ENCODE measurements around the gene GNAQ.
"Not testable (repeated sequence)": the region's sequence is repeated elsewhere in the genome, so short reads cannot be mapped to it uniquely, and the experiment has no call there.

GNAQ gene

DNA sequence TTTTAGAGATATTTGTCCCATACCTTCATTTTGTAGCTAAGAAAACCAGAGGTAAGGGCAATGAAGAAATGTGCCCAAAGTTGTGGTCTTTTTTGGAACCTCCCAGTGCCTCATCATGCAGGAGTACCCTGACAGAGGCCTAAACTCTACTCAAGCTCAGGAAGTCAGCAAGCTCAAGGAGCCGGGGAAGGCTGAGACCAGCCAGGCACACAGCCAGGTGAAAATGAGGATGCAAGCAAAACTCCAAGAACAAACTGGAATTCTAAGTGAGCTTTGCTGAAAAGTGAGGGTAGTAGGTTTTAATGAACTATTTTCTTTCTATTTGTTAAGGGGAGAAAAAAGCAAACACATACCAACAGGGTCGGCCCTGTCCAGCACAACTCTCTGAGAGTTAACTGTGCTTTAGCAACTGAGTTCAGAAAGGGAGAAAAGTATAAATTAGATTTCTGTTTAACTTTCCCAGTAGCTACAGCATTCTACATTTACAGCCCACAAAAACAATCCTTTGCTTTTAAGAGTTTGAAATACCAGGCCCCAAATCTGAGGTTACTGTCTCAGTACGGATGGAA, 146.4 kb downstream of the GNAQ start:
- ChIA-PET CTCF (interaction anchor here (0.6 to 3.4 kb wide), 7 partner anchors 8 to 52 kb away, joined by 3 to 23 read pairs (median 4); no protein-coding TSS in a partner anchor), POLR2A (no interaction called here)
- no peak overlapping the region for H3K4me3 ChIP-seq (ENCODE audit: control insufficient read depth in 1 of 7, extremely low read depth in 1 of 7, insufficient read depth in 4 of 7, low read depth in 2 of 7, low read length in 6 of 7)
- no peak overlapping the region for H3K27ac ChIP-seq (ENCODE audit: insufficient read depth in 1 of 2, low read depth in 1 of 2, low read length in 2 of 2, poor library complexity in 1 of 2, severe bottlenecking in 2 of 2)
- no peak for DNase-seq
- no peaks in the 10 kb centered on the region for H3K9me3 ChIP-seq (ENCODE audit: control extremely low read depth in 1 of 5, control insufficient read depth in 4 of 5, insufficient read depth in 2 of 5, low read depth in 1 of 5, low read length in 4 of 5)
- H3K36me3 ChIP-seq (ENCODE audit: control insufficient read depth in 4 of 4, insufficient read depth in 4 of 4, low read length in 3 of 4), result peaks cover 0 to 5% (median 1%) of the 10 kb centered on the region in 4 experiments
- 14% methylated on average over 1 of the region's 3 CpGs for WGBS (ENCODE audit: insufficient coverage)
- no peaks in the 10 kb centered on the region for H3K27me3 ChIP-seq (replicated peaks in 2 of 5; ENCODE audit: control insufficient read depth in 4 of 5, insufficient read depth in 5 of 5, low read length in 4 of 5)
- H3K4me1 ChIP-seq (ENCODE audit: control extremely low read depth in 1 of 4, control insufficient read depth in 4 of 4, insufficient read depth in 4 of 4, low read length in 3 of 4), result peaks cover 6 to 31% (median 23%) of the 10 kb centered on the region in 4 experiments

DNA sequence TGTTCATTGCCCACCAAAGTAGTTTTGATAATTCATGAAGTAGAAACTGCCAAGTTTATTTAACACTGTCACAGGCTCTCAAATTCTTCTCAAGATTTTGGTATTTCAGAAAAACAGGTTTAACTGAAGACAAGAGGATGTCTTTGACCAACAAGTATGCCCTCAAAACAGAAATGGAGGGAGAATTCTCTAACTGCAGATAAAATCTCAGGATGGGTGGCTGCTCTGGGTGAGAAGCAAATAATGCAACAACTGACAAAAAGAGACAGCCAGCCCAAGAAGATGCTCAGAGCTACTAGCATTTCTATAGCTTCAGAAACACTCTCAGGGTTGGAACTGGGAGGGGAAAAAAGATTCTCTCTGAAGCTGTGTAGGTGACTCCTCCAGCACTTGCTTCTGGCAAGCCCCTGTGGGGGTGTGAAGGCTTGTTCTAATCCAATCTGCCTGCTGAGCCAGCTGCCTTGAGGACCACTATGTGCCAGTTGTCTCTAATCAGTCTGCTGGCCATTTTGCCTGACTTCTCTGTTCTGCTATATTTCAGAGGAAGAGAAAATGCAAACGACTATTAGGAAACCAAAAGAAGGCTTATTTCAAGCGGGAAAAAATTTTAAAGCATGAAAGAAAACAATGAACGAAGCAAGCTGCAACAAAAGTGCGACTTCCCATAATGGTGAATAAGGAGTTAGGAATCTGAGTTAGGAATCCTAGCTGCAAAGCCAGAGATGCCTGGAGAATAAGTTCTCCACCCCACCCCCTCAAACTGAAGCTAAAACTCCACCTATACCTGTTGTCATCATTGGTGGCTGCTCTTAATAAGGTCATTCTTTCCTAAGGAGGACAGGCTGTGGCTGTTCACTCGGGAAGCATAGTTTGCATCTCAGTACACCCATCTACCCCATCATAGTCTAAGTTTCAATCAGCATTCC, 147.5 kb downstream of the GNAQ start:
- ChIA-PET POLR2A (no interaction called here), CTCF (interaction anchor here (0.8 to 3.4 kb wide), 5 partner anchors 10 to 43 kb away, joined by 3 to 23 read pairs (median 4); no protein-coding TSS in a partner anchor)
- H3K4me1 ChIP-seq (ENCODE audit: control extremely low read depth in 1 of 4, control insufficient read depth in 4 of 4, insufficient read depth in 4 of 4, low read length in 3 of 4), result peaks cover 6 to 34% (median 25%) of the 10 kb centered on the region in 4 experiments
- H3K36me3 ChIP-seq (ENCODE audit: control insufficient read depth in 4 of 4, insufficient read depth in 4 of 4, low read length in 3 of 4), result peaks cover 0 to 5% (median 1%) of the 10 kb centered on the region in 4 experiments
- no peak overlapping the region for H3K4me3 ChIP-seq (ENCODE audit: control insufficient read depth in 1 of 7, extremely low read depth in 1 of 7, insufficient read depth in 4 of 7, low read depth in 2 of 7, low read length in 6 of 7)
- no peak overlapping the region for H3K27ac ChIP-seq (ENCODE audit: insufficient read depth in 1 of 2, low read depth in 1 of 2, low read length in 2 of 2, poor library complexity in 1 of 2, severe bottlenecking in 2 of 2)
- H3K9me3 ChIP-seq (ENCODE audit: control extremely low read depth in 1 of 5, control insufficient read depth in 4 of 5, insufficient read depth in 2 of 5, low read depth in 1 of 5, low read length in 4 of 5), result no peaks in the 10 kb centered on the region
- no peaks in the 10 kb centered on the region for H3K27me3 ChIP-seq (replicated peaks in 2 of 5; ENCODE audit: control insufficient read depth in 4 of 5, insufficient read depth in 5 of 5, low read length in 4 of 5)
- 90% methylated on average over 5 of the region's 5 CpGs for WGBS (ENCODE audit: insufficient coverage)
- no peak for DNase-seq

DNA sequence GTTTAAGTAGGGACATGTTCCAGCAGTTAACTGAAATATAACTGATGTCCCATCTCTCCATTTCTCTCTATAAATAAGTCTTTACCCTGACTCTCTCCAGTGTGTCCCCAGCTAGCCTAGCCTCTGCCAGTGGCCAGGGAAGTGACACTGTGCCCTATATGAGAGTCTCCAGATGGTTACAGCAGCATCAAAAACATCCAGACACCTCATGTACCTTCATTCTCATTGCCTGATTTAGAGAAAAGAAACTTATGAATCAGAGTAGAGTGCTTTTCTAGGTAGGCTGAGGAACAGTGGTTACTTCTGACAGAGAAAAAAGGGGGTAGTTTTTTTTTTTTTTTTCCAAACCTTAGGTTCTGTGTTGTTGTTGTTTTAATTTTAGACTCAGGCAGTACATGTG, 148.5 kb downstream of the GNAQ start:
- POLR2A ChIA-PET, result no interaction called here
- H3K27ac ChIP-seq (ENCODE audit: insufficient read depth in 1 of 2, low read depth in 1 of 2, low read length in 2 of 2, poor library complexity in 1 of 2, severe bottlenecking in 2 of 2), result no peak overlapping the region
- CTCF ChIA-PET, result no interaction called here

DNA sequence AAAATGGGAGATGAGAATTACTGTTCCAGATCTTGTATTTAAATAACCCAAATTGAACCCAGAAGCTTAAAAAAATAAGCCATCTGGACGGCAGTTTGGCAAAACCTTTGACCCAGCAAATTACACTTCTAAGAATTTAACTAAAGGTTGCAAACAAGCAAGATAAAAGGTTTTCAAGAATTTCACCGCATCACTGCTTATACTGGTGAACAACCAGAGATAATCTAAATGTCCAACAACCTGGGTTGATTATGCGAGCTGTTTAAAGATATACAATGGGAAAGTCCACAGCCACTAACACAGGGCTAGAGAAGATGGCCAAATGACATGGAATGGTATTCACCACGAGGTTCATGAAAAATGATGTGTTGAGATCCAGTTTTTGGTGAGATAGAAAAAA, 149.3 kb downstream of the GNAQ start:
- H3K4me3 ChIP-seq (ENCODE audit: control insufficient read depth in 1 of 7, extremely low read depth in 1 of 7, insufficient read depth in 4 of 7, low read depth in 2 of 7, low read length in 6 of 7), result no peak overlapping the region
- no peak for DNase-seq
- H3K27me3 ChIP-seq (replicated peaks in 2 of 5; ENCODE audit: control insufficient read depth in 4 of 5, insufficient read depth in 5 of 5, low read length in 4 of 5), result no peaks in the 10 kb centered on the region
- WGBS (ENCODE audit: insufficient coverage), result 88% methylated on average over 4 of the region's 4 CpGs
- H3K27ac ChIP-seq (ENCODE audit: insufficient read depth in 1 of 2, low read depth in 1 of 2, low read length in 2 of 2, poor library complexity in 1 of 2, severe bottlenecking in 2 of 2), result no peak overlapping the region
- peaks cover 0 to 8% (median 0%) of the 10 kb centered on the region in 4 experiments for H3K36me3 ChIP-seq (ENCODE audit: control insufficient read depth in 4 of 4, insufficient read depth in 4 of 4, low read length in 3 of 4)
- CTCF ChIA-PET, result no interaction called here
- no peaks in the 10 kb centered on the region for H3K9me3 ChIP-seq (ENCODE audit: control extremely low read depth in 1 of 5, control insufficient read depth in 4 of 5, insufficient read depth in 2 of 5, low read depth in 1 of 5, low read length in 4 of 5)
- H3K4me1 ChIP-seq (ENCODE audit: control extremely low read depth in 1 of 4, control insufficient read depth in 4 of 4, insufficient read depth in 4 of 4, low read length in 3 of 4), result peaks cover 6 to 32% (median 24%) of the 10 kb centered on the region in 4 experiments
- POLR2A ChIA-PET, result interaction anchor here (0.6 kb wide), 1 partner anchor 14 kb away, joined by 3 read pairs; no protein-coding TSS in a partner anchor

More for the DNA sequence above, 148.5 kb downstream of the GNAQ start:
- Histone ChIP-seq H3K9me3 (ENCODE audit: control extremely low read depth in 1 of 5, control insufficient read depth in 4 of 5, insufficient read depth in 2 of 5, low read depth in 1 of 5, low read length in 4 of 5) (no peaks in the 10 kb centered on the region), H3K27me3 (replicated peaks in 2 of 5; ENCODE audit: control insufficient read depth in 4 of 5, insufficient read depth in 5 of 5, low read length in 4 of 5) (no peaks in the 10 kb centered on the region), H3K4me1 (ENCODE audit: control extremely low read depth in 1 of 4, control insufficient read depth in 4 of 4, insufficient read depth in 4 of 4, low read length in 3 of 4) (peaks cover 6 to 32% (median 24%) of the 10 kb centered on the region in 4 experiments), H3K36me3 (ENCODE audit: control insufficient read depth in 4 of 4, insufficient read depth in 4 of 4, low read length in 3 of 4) (peaks cover 0 to 6% (median 0%) of the 10 kb centered on the region in 4 experiments), H3K4me3 (ENCODE audit: control insufficient read depth in 1 of 7, extremely low read depth in 1 of 7, insufficient read depth in 4 of 7, low read depth in 2 of 7, low read length in 6 of 7) (no peak overlapping the region)
- DNase-seq, result no peak

DNA sequence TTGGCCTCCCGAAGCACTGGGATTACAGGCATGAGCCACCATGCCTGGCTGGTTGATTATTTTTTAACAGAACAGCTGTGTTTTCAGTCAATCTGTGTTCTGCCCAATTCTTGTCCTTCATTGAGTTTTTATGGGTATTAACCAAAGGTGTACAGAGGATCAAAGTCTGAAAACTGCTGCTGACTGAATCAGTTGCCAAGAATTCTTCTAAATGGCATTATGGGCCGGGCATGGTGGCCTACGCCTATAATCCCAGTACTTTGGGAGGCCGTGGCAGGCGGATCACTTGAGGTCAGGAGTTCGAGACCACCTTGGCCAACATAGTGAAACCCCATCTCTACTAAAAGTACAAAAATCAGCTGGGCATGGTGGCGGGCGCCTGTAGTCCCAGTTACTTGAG, 150.0 kb downstream of the GNAQ start:
- H3K4me3 ChIP-seq (ENCODE audit: control insufficient read depth in 1 of 7, extremely low read depth in 1 of 7, insufficient read depth in 4 of 7, low read depth in 2 of 7, low read length in 6 of 7); H3K27me3 ChIP-seq (replicated peaks in 2 of 5; ENCODE audit: control insufficient read depth in 4 of 5, insufficient read depth in 5 of 5, low read length in 4 of 5); H3K36me3 ChIP-seq (ENCODE audit: control insufficient read depth in 4 of 4, insufficient read depth in 4 of 4, low read length in 3 of 4); POLR2A ChIA-PET; H3K27ac ChIP-seq (ENCODE audit: insufficient read depth in 1 of 2, low read depth in 1 of 2, low read length in 2 of 2, poor library complexity in 1 of 2, severe bottlenecking in 2 of 2); H3K9me3 ChIP-seq (ENCODE audit: control extremely low read depth in 1 of 5, control insufficient read depth in 4 of 5, insufficient read depth in 2 of 5, low read depth in 1 of 5, low read length in 4 of 5); DNase-seq: not testable (repeated sequence)
- peaks cover 6 to 34% (median 25%) of the 10 kb centered on the region in 4 experiments for H3K4me1 ChIP-seq (ENCODE audit: control extremely low read depth in 1 of 4, control insufficient read depth in 4 of 4, insufficient read depth in 4 of 4, low read length in 3 of 4)
- CTCF ChIA-PET, result interaction anchor here (1.5 to 2.1 kb wide), 2 partner anchors 11 to 72 kb away, joined by 4 to 9 read pairs; no protein-coding TSS in a partner anchor
- 97% methylated on average over 8 of the region's 8 CpGs for WGBS (ENCODE audit: insufficient coverage)

DNA sequence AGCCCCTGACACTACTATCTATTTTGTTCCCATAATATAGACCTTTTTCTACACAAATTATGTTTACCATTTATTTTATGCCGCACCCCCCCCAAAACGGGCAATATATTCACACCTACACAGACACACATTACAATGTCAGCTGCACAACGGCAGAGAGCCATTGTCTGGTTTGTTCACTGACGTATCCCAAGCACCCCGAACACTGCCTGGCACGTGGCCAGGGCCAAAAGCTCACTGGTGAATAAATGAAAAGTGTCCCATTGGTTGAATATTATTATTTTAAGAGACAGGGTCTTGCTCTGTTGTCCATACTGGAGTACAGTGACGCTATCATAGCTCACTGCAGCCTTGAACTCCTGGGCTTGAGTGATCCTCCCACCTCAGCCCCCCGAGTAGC, 150.5 kb downstream of the GNAQ start:
- Histone ChIP-seq H3K27ac (ENCODE audit: insufficient read depth in 1 of 2, low read depth in 1 of 2, low read length in 2 of 2, poor library complexity in 1 of 2, severe bottlenecking in 2 of 2) (no peak overlapping the region), H3K4me3 (ENCODE audit: control insufficient read depth in 1 of 7, extremely low read depth in 1 of 7, insufficient read depth in 4 of 7, low read depth in 2 of 7, low read length in 6 of 7) (no peak overlapping the region), H3K9me3 (ENCODE audit: control extremely low read depth in 1 of 5, control insufficient read depth in 4 of 5, insufficient read depth in 2 of 5, low read depth in 1 of 5, low read length in 4 of 5) (no peaks in the 10 kb centered on the region), H3K36me3 (ENCODE audit: control insufficient read depth in 4 of 4, insufficient read depth in 4 of 4, low read length in 3 of 4) (peaks cover 0 to 8% (median 0%) of the 10 kb centered on the region in 4 experiments), H3K4me1 (ENCODE audit: control extremely low read depth in 1 of 4, control insufficient read depth in 4 of 4, insufficient read depth in 4 of 4, low read length in 3 of 4) (peaks cover 6 to 39% (median 28%) of the 10 kb centered on the region in 4 experiments), H3K27me3 (replicated peaks in 2 of 5; ENCODE audit: control insufficient read depth in 4 of 5, insufficient read depth in 5 of 5, low read length in 4 of 5) (no peaks in the 10 kb centered on the region)
- WGBS (ENCODE audit: insufficient coverage), result 86% methylated on average over 7 of the region's 8 CpGs
- DNase-seq, result no peak
- CTCF ChIA-PET, result interaction anchor here (1.0 to 2.1 kb wide), 3 partner anchors 9 to 73 kb away, joined by 3 to 9 read pairs (median 4); no protein-coding TSS in a partner anchor
- POLR2A ChIA-PET, result no interaction called here

Data from common myeloid progenitor, CD34-positive (primary cell).